ENCODE data around the gene OR6C74.

OR6C74 gene

GRCh38 chr12:55244309-55244708 lies at the start of gene OR6C74:
OR6C74 (plus strand) TSS chr12:55244609; CDS start chr12:55247288, 2,679 bp downstream.
- no peak for DNase-seq

- DNase-seq: no peak
Observed at GRCh38 chr12:55220725-55221124, 23.7 kb upstream of the OR6C74 start, which contains the start of gene OR10A7. OR10A7 (plus strand) TSS chr12:55221025; CDS start chr12:55221025, 0 bp downstream.

DNA sequence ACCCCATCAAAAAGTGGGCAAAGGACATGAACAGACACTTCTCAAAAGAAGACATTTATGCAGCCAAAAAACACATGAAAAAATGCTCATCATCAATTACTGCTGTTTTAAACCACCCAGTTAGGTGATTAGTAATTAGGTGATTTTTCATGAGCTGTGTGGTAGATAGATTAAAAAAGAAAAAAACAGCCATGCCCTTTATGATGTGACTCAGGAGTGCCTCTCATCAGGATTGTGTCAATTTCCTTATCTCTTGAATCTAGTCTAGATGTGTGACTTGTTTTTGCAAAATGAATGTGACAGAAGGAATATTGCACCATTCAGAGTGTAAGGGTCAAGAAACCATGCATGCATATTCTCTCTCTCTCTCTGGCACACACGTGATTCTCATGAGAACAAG lies 17.9 kb upstream of the OR6C74 start:
- no peak for DNase-seq

- DNase-seq: no peak
Observed at GRCh38 chr12:55227643-55228042, 16.8 kb upstream of the OR6C74 start.

GRCh38 chr12:55246159-55246558 lies 1.8 kb downstream of the OR6C74 start:
- no peak for DNase-seq

- DNase-seq: no peak
Observed at GRCh38 chr12:55250944-55251343, 6.5 kb downstream of the OR6C74 start.

- DNase-seq: no peak
Observed at GRCh38 chr12:55253281-55253680, 8.9 kb downstream of the OR6C74 start.

- DNase-seq: no peak
Observed at GRCh38 chr12:55256831-55257230, 12.4 kb downstream of the OR6C74 start.

- DNase-seq: no peak
Observed at GRCh38 chr12:55258303-55258702, 13.9 kb downstream of the OR6C74 start.

- no peak for DNase-seq
Observed at GRCh38 chr12:55280991-55281390, 36.6 kb downstream of the OR6C74 start.

DNA sequence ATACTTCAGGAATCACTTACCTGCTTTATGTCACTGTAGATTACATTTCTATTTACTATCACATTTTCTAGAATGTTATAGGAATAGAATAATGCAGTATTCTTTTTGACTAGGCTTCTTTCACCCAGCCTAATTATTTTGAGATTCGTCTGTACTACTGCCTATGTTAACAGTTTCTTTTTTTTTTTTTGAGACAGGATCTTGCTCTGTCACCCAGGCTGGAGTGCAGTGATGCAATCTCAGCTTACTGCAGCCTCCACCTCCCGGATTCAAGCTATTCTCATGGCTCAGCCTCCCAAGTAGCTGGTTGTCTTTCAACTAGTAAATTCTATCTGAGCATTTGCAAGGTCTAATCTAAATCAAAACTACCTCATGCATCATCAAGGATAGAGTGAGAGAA lies 45.6 kb downstream of the OR6C74 start:
- no peak for DNase-seq
